Ishikawa (cell line): ENCODE results near the gene S1PR2.

Source experiments
- CEBPB ChIP-seq: IDR thresholded peaks from 2 replicates; pipeline ENCODE4 v1.6.1; 2012
- MAX ChIP-seq: IDR thresholded peaks from 2 replicates; pipeline ENCODE4 v1.6.1; 2012
- RAD21 ChIP-seq: IDR thresholded peaks from 2 replicates; pipeline ENCODE4 v1.6.1; 2012; ENCODE audit warnings: low read depth
- TAF1 ChIP-seq: IDR thresholded peaks from 2 replicates; pipeline ENCODE4 v1.6.1; 2012; ENCODE audit warnings: low read depth, mild to moderate bottlenecking
- TEAD4 ChIP-seq: IDR thresholded peaks from 2 replicates; pipeline ENCODE4 v1.6.1; 2012
- YY1 ChIP-seq: IDR thresholded peaks from 2 replicates; pipeline ENCODE4 v1.6.1; 2012; ENCODE audit warnings: low read depth

GRCh38 chr19:10217085-10217484 is 14.0 kb downstream of the S1PR2 start:
- TF ChIP-seq MAX (no peak), YY1 (no peak), RAD21 (no peak), TAF1 (no peak), TEAD4 (no peak), CEBPB (no peak)
